ENCODE results near the gene SIAE.

The SIAE gene, protein sequence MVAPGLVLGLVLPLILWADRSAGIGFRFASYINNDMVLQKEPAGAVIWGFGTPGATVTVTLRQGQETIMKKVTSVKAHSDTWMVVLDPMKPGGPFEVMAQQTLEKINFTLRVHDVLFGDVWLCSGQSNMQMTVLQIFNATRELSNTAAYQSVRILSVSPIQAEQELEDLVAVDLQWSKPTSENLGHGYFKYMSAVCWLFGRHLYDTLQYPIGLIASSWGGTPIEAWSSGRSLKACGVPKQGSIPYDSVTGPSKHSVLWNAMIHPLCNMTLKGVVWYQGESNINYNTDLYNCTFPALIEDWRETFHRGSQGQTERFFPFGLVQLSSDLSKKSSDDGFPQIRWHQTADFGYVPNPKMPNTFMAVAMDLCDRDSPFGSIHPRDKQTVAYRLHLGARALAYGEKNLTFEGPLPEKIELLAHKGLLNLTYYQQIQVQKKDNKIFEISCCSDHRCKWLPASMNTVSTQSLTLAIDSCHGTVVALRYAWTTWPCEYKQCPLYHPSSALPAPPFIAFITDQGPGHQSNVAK

DNA sequence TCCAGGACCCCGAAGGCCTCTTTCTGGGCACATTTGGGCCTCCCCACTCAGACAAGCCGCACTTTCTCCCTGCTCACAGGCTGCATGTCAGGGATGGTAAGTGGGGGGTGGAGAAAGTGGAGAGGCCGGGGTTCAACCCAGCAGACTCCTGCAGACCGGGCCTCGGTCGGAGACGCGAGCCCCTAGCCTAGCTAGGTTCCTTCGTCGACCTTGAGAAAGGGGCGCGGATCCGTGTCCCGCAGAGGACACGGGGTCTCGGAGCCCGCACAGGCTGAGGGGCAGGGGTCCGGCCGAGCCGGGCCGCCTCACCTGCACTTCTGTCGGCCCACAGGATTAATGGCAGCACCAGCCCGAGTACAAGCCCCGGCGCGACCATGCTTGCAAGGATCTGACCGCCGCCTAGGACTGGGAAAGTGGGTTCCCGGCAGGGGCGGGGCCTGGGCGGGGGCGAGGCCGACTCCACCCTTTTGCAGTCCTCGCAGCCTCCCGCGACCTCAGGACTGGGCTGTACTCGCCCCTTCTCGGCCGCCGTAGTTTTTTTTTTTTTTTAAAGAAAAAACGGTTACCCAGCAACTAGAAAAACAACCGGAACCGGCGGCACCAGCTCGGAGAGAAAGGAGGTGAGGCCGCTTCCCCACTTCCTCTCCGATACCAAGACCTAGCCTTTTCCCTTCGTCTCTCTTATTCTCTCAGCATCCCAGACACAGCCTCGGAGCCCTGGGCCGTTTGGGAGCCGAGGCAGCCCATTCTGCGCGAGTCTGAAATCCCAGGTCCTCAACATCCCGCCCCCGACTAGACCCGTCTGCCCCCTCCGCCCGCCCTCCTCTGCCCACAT, at the start of gene SIAE, which contains the start of gene SPA17:
Gene SIAE (minus strand): TSS at position 407 of the 835 bp plus-strand sequence. CDS start 31 bp downstream, at position 376.
Gene SPA17 (plus strand): TSS at position 572 of the 835 bp plus-strand sequence. CDS start 1,361 bp downstream, outside the sequence.
- peak; percentile 98 for DNase-seq (ENCODE audit: low spot score)

DNA sequence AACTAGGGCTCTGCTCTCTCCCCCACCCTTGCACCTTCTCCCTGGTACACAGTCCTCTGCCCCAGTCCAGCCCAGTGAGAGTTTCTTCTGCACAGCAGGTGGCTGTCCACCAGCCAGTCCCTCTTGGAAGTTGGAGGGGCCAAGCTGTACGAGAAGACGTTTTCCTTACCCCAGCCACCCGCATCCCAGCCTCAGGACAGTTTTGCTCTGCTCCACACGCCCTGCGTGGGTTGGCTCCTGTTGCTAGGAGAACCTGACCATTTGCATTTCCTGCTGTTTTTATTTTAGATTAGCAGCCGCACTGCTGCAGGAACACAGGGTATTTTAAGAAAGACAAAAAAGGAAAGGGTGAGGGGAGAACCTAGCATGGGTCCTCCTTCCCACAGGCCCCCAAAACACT, 48.6 kb upstream of the SIAE start:
- DNase-seq (ENCODE audit: low spot score): no peak

DNA sequence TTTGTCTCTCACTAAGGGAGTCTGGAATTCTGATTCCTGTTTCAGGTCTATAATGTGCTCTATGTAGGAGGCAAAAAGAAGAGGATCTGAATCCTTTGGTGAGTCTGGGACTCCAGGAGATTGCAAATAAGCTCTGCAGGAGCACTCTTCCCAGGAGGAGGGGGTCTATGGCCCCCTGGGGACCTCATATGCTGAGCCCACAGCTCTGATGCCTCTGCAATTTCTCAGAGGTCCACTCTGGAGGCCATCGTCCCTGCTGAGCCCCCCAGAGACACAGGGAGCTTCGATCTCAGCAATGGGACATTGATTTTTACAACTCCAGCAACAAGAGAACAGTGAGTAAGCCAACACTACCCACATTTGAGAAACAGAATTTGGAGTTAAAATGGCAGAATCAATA, 46.0 kb upstream of the SIAE start:
- no peak for DNase-seq (ENCODE audit: low spot score)

DNA sequence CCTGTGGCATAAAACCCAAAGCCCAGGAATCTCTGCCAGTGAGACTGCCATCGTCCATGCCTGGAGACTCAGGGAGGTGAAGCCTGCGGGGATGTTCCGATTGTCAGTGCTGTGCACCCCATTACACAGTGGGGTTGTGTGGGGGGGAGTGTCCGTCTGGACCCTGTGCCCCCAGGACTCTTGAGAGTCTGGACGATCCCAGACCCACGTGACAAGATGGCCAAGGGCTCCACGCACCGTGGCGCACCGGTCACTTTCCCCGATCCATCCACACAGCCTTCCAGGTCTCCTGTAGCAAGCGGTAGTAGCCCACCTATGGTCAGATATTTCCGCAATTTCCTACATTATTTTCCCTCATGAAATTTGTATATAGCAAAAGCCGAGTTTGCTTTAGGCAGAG, 45.3 kb upstream of the SIAE start:
- no peak for DNase-seq (ENCODE audit: low spot score)

DNA sequence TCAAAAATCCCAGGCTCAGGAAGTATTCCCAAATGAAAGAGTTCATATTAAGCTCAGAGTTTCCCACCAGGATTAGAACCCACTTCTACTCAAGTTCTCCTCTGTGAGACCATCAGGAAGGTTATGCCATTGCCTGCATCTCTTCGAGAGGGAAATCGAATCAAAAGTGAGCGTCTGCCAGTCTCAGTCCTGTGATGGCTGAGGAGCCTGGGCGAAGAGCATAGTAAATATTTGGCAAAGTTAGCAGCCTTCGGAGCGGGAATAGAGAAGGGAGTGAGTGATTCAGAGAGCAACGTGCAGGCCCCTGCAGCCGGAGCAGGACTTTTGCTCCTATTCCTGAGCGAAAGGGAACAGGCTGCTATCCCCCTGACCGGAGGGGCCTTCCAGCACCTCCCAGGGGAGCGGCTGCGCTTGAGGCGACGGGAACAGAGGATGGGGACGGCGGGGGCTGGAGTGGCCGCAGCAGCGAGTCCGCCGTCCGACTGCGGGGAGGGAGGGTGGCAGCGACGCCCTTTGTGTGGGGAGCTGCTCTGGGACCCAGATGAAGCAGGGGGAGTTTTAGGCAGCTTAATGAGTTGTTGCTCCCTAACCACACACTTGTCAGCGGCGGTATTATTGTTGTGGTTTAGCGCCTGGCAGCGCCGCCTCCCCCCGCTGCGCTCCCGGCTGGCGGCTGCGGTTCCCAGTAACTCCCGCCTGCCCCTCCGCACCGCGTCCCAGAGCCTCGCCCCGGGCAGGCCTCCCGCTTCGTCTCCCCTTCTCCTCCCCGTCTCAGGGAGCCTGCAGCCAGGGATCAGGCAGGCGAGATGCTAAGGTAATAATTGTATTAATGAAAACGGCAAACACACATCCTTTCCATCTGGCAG, 44.5 kb upstream of the SIAE start:
- DNase-seq (ENCODE audit: low spot score): peak; percentile 54

DNA sequence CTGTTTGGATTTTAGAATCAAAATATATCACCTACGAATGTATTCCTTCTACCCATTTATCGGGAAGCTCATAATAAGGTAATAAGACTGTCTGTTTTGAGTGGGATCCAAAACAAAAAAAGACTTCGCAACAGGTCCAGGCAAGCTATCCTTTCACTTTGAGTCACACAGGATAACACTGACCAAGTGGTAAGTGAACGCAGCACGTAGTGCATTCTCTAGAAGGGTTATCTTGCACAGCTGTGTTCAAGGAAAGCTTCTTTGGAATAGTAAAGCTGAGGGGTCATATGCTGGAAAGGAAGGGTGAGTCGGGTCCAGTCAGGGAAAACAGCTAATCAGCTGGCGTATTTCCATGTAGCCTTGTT, 43.9 kb upstream of the SIAE start:
- no peak for DNase-seq (ENCODE audit: low spot score)

DNA sequence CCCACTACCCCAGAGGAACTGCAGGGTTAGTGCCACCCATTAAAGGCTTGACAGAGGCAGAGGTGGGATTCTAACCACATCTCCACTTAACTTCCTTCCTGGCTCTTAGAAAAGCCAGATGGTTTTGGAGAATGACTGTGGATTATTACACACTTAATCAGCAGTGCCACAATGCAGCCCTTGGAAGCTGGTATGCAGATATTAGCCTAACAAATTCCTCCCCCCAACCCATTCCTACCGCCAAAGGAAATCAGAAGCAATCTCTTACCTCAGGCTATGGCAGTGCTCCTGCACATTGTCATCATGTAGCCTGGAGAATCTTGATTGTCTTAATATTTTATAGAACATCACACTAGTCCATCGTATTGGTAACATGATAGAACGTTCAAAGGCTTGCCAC, 43.1 kb upstream of the SIAE start:
- DNase-seq (ENCODE audit: low spot score): no peak

DNA sequence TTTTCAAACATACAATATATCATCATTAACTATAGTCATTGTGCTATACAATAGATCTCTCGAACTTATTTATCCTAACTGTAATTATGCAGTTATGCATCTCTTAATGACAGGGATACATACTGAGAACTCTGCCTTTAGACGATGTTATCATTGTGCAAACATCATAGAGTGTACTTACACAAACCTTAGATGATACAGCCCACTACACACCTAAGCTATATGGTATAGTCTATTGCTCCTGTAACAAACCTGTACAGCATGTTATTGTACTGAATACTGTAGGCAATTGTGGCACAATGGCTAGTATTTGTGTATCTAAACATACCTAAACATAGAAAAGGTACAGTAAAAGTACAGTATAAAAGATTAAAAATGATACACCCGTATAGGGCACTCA, 38.9 kb upstream of the SIAE start:
- DNase-seq (ENCODE audit: low spot score): no peak

DNA sequence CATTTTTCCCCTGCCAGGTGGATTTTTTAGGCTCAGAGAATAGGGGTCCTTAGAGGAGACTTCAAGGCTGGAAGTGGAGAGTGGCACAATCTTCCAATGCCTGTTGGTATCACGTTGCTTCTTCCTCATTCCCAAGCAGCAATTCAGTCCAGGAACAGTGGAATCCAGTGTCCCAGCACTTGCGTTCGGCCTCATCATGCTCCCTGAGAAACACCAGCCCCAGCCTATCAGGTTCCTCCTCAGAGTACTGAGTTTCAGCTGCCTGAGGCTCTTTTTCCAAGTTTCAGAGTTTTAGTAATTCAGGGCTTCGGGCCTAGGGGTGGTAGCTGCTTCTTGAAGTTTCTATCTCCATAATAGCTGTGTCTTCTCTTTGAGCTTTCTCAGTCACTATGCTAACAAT, 34.3 kb upstream of the SIAE start:
- DNase-seq (ENCODE audit: low spot score): no peak

DNA sequence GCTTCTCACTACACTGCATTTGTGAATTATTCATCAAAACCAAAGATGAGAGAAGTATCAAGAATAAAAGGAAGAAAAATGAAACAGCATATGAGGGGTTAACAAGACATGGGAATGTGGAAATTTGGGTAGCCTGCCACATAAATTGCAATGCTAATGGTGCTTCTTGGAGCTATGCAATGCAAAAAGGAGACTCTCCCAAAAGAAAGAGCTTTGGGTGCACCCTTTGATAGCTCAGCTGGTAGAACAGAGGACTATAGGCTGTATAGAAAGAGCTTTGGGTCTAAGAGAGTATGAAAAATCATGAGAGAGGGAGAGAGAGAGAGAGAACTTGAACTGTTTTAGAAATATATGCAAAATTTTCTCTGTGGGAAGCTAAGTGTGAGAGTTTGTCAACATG, 26.5 kb upstream of the SIAE start:
- no peak for DNase-seq (ENCODE audit: low spot score)

DNA sequence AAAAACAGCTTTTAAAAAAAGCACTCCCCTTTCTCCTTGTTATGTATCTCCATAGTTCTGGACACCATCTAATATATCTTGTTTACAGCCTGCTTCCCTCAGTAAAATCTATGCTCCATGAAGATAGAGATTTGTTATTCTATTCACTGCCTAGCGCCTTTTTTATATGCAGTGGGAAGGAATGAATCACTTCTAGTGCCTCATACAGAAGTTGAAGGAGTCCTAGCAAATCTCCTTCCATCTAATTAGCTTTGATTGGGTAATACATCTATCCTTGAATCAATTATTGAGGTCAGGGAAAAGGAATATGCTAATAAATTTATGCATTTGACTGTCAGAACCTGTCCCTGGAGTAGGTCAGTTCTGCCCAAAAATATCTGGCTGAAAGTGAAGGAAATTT, 26.0 kb upstream of the SIAE start:
- no peak for DNase-seq (ENCODE audit: low spot score)

DNA sequence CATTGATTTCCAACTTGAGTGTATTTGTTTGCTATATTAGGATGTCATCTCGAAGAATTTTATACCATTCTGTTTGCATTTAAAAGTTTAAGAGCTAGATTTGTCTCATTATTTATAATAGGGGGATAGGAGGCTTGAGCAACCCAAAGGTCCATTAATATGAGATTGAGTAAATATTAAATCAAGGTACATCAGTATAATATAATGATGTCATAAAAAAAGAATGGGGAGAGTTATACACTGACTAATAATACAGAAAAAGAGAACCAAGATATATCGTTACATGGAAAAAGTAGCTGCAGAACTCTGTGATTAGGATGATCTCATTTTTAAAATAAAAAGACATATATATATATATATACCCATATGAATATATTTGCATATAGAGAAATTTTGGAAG, 19.6 kb upstream of the SIAE start:
- no peak for DNase-seq (ENCODE audit: low spot score)

DNA sequence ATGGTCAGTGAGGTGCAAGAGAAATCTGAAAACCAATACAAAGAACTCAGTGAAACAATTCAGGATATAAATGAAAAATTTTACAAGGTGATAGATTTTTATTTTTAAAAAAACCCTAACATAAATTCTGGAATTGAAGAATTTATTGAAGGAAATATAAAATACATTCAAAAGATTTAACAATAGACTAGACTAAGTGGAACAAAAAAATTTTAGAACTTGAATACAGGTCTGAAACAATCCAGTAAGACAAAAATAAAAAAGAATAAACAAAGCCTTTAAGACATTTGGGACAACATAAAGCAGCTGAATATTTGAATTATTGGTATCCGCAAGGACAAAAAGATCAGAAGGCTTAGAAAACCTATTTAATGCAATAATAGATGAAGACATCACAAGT, 8.9 kb upstream of the SIAE start:
- DNase-seq (ENCODE audit: low spot score): no peak

DNA sequence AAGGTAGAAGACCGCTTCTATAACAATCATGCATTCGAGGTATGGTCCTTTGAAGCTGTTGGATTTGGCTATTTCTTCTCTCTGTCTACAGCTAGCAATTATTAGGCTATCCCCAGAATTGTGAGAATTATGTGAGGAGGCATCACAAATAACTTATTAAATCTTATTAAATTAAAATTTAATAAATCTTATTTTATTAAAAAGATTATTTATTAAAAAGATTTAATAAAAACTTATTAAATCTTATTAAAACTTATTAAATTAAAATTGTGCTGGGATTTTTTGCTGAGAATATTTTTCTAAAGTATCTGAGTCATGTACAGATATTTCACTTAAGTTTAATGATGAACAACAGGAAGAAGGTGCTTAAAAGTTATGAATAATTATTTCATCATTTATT, 7.9 kb upstream of the SIAE start:
- no peak for DNase-seq (ENCODE audit: low spot score)

DNA sequence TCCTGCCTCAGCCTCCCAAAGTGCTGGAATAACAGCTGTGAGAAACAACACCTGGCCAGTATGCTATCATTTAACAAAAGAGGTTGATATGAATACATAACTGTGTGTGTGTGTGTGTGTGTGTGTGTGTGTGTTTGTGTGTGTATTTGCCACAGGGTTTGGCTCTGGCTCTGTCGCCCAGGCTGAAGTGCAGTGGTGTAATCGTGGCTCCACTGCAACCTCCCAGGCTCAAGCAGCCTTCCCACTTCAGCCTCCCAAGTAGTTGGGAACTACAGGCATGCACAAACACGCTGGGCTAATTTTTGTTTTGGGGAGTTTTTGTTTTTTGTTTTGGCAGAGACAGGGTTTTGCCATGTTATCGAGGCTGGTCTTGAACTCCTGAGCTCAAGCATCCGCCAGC, 4.9 kb upstream of the SIAE start:
- DNase-seq (ENCODE audit: low spot score): no peak

DNA sequence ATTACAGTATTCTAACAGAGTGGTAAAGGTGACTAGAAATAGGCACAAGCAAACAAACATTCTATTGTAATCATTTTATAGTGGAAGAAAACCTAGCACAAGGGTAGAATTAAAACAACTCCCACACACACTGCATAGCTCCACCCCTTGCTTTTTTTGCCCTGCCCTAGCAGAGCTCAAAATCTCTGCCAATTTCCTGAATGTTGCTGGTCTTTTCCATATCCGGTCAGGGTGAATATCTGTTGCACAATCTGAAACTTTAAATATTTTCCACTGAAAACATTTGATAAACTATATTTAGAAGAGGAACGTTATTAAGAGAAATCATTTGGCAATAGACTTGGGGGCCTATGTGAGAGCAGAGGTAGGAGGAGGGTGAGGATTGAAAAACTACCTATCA, 2.8 kb upstream of the SIAE start:
- DNase-seq (ENCODE audit: low spot score): peak; percentile 56

DNA sequence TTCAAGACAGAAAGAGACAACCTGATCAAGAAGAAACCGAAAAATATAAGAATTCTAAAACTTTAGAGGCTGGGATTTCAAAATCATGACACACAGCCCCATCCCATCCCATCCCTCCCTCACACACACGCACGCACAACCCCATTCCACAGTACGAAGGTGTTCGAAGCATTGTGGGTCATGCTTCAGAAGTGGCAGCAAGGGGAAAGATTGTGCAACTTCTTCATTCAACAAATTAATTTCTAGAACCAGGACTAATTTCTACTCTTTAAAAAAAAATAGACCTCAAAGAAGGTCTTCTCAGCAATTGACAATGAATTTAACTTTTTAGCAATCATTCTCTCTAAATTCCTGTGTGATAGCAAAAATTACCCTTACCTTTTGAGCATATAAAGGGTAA, 1.0 kb upstream of the SIAE start:
- no peak for DNase-seq (ENCODE audit: low spot score)

DNA sequence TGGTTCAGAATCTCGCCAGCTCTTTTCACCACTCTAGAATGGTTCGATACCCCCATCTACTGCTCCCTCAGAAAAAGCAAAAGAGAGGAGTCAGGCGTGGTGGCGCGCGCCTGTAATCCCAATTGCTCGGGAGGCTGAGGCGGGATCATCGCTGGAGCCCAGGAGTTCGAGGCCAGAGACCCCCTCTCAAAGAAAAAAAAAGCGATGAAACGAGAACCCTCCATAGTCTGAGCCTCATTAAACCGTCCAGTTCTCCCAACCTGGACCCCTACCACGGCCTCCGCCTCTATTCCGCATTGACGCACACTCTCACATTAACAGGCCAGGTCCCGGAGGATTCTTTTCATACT, 604 bp upstream of the SIAE start:
- no peak for DNase-seq (ENCODE audit: low spot score)

DNA sequence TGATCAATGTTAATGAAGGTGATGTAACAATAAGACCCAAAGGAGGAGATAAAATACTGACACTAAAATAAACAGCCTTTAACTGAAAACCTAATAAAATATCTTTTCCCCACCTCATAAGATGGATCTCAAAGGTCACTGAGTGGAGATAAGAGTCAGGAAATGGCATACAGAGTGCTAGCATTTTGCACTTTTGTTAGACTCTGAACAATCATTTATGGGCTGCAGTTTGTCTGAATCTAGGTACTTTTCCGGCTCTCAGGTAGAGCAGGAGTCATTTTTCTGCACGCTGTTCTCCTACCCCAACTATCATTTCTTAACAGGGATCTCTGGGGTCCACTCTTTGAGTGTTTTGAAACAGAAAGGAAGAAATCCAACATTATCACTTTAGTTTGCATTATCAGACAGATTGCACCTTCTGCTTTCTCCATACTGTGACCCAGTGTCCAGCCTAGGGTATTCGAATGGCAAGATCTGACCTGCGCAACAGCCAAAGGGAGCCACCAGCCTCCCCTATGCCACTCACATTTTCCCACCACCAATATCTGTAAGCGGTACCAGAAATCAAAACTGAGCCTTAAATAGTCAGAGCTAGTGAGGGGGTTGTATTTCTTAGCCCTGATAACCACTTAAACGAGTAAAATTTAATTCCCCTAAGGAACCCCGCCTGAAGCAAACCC, 863 bp downstream of the SIAE start:
- no peak for DNase-seq (ENCODE audit: low spot score)

DNA sequence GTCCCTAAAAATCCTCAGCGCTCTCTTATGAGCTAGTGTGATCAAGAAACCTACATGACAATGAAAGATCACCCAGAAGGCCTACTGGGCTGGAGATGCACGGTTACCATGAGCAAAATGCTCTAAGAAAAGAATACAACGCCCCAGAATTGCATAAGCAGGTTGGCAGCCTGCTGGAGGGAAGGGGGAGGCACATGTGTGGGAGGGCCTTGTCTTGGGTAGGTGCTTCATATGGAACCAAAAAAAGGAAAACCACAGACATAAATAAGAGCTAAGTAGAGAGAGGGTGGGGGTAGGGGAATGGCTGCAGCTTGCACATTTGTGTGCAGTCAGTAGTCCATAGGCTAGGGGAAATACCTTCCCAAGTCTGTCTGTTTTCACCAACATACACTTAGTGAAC, 2.8 kb downstream of the SIAE start:
- DNase-seq (ENCODE audit: low spot score): no peak

DNA sequence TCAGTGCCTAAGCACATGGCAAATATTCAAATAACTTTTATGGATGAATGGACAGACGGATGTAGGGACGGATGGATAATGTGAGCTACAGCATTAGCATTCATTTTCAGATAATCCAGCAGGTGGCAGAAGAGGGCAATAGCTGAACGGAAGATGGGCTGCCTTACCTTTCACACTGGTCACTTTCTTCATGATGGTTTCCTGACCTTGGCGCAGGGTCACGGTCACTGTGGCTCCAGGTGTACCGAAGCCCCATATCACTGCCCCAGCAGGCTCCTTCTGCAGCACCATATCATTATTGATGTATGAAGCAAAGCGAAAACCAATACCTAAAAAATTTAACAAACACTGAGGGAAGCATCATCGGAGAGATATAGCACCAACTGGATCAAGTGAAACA, 4.3 kb downstream of the SIAE start:
- DNase-seq (ENCODE audit: low spot score): peak; percentile 78

DNA sequence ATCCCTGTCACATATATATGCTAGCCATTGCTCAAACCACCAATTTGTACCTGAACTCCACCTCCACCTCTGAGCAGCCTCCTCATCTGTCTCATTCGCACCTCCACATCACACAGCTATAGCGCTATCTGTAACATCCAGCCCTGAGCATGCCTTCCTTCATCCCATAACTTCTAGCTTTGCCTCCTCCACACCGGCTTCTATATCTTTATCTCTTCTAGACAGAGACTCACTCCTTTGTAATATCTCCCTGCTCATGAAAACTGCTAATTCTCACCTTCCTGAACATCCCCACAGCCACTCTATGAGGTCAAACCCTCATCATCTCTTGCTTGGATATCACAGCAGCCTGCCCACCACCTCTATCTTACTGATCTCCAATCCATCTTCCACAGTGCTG, 5.9 kb downstream of the SIAE start:
- no peak for DNase-seq (ENCODE audit: low spot score)

Data from GM03348 (cell line).